Cardiac fibroblast (primary cell): ENCODE measurements around the gene FYB1.

Experiments used
- DNase-seq, 2 donors: peaks; one replicate each; pipeline versions ENCODE4 v3.0.0 to v3.0.0-alpha.2; 2010; ENCODE audit warnings: low read depth in 2 of 2
- H3K4me3 ChIP-seq, 2 donors: replicated peaks in 1 of 2; 1 replicate in 1 of 2; 2 replicates in 1 of 2; pipeline ENCODE4 v1.5.1; 2011; ENCODE audit warnings: low read depth in 2 of 2, low read length in 2 of 2, mild to moderate bottlenecking in 2 of 2, moderate library complexity in 1 of 2
- TF ChIP-seq, protein P1 (sequence below): IDR thresholded peaks from one replicate; pipeline ENCODE4 v1.5.1; 2011; ENCODE audit warnings: low read depth, mild to moderate bottlenecking, low read length, inconsistent platforms

FYB1 gene

GRCh38 chr5:39116344-39117170 lies 102.8 kb downstream of the FYB1 start:
- H3K4me3 ChIP-seq = no peak overlapping the region
- TF ChIP-seq, protein P1, sequence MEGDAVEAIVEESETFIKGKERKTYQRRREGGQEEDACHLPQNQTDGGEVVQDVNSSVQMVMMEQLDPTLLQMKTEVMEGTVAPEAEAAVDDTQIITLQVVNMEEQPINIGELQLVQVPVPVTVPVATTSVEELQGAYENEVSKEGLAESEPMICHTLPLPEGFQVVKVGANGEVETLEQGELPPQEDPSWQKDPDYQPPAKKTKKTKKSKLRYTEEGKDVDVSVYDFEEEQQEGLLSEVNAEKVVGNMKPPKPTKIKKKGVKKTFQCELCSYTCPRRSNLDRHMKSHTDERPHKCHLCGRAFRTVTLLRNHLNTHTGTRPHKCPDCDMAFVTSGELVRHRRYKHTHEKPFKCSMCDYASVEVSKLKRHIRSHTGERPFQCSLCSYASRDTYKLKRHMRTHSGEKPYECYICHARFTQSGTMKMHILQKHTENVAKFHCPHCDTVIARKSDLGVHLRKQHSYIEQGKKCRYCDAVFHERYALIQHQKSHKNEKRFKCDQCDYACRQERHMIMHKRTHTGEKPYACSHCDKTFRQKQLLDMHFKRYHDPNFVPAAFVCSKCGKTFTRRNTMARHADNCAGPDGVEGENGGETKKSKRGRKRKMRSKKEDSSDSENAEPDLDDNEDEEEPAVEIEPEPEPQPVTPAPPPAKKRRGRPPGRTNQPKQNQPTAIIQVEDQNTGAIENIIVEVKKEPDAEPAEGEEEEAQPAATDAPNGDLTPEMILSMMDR = no peak
- no peak for DNase-seq

GRCh38 chr5:39115644-39116343 lies 103.6 kb downstream of the FYB1 start:
- no peak overlapping the region for H3K4me3 ChIP-seq
- TF ChIP-seq, protein P1 = no peak
- DNase-seq = peak in 1 of 2 donors; percentile 5

DNA sequence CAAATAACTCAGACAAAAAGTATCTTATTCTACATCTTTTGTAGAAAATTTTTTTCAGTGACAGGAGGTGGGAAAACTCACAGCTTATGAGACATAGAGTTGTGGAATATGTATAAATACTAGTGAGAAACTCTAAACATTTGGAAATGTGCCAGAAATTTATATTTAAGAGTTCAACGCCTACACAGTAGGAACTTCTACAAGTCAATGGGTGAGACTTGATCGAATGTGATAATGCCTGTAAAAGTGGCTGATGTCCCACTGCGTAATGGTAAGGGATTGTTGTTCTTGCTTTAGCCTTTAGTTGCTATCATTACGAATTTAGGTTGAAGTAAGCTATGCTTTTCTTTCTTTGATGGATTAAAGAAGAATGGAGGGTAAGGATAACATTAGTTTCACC lies 105.2 kb downstream of the FYB1 start:
- no peak for DNase-seq
- TF ChIP-seq, protein P1 = no peak
- H3K4me3 ChIP-seq = no peak overlapping the region

DNA sequence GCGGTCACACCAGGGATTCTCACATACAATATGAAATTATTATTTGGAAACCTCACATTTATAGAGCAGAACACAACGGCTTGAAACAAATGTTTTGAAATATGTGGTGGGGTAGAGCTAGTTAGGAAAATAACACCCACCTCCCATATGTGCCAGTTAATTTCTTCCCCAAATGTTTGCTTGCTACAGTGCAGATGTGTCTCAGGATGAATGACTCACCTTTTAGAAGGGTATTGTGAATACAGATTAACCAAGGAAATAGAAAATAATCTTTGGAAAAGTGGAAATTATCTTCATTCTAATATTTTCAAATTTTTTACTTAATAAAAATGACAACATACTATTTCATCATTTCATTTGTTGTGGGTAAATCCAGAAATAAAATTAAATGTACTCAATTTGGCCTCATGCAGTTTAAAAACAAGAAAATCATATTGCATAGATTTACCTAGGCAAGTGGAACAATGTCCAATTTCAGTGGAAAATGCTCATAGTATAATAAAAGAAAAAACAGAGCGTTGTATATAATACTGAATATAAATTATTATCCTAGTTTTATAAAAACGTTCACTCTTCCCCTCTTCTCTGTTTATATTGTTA lies 105.9 kb downstream of the FYB1 start:
- no peak overlapping the region for H3K4me3 ChIP-seq
- DNase-seq = peak in 1 of 2 donors; percentile 24
- TF ChIP-seq, protein P1 = no peak

- H3K4me3 ChIP-seq = no peak overlapping the region
- TF ChIP-seq, protein P1 = no peak
- no peak for DNase-seq
Observed at GRCh38 chr5:39109606-39110005, 109.8 kb downstream of the FYB1 start.

GRCh38 chr5:39108987-39109386 lies 110.4 kb downstream of the FYB1 start:
- TF ChIP-seq, protein P1 = no peak
- no peak overlapping the region for H3K4me3 ChIP-seq
- DNase-seq = no peak
